Left lobe of liver (tissue), 2 donors: ENCODE measurements around the gene VAMP1. TPM values are rescaled to one million over a fixed set of nuclear protein-coding genes. Genes with fewer than 3 reads are reported as not detected.
"Not testable (repeated sequence)": the region's sequence is repeated elsewhere in the genome, so short reads cannot be mapped to it uniquely, and the experiment has no call there.

ENCODE experiments used
- ATAC-seq: fragments of 200-7000 bp; cut with Tn5 transposase; one replicate; pipeline ENCODE4 v1.9.1; 2020; ENCODE audit warnings: mild to moderate bottlenecking, moderate library complexity
- DNase-seq: peaks from one replicate; pipeline ENCODE4 v3.0.0-alpha.2; 2020; ENCODE audit warnings: low spot score
- total RNA-seq: library from RNA; stranded (reverse); gene quantifications from one replicate; pipeline ENCODE4 v1.2.1, GENCODE V29; 2021
- donor health status: DM: no; HTN: no; CAD: no; lungs with moderate emphysema.
- donor health status: DM: no; HTN: yes; CAD: no.

Gene VAMP1, protein sequence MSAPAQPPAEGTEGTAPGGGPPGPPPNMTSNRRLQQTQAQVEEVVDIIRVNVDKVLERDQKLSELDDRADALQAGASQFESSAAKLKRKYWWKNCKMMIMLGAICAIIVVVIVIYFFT
- 6.1 TPM for total RNA-seq

- DNase-seq = peak; percentile 99
- ATAC-seq = peak; percentile 90
Observed at GRCh38 chr12:6470375-6471163, at the start of gene VAMP1. Gene VAMP1, minus strand, starts transcription at chr12:6470677. Its CDS starts 146 bp downstream, at chr12:6470531.

- ATAC-seq = no peak
Observed at GRCh38 chr12:6520186-6520585, 49.7 kb upstream of the VAMP1 start.

GRCh38 chr12:6508087-6508486, 37.6 kb upstream of the VAMP1 start:
- DNase-seq = no peak
- no peak for ATAC-seq

More at GRCh38 chr12:6520186-6520585, 49.7 kb upstream of the VAMP1 start:
- DNase-seq = no peak

GRCh38 chr12:6507102-6507998, 36.9 kb upstream of the VAMP1 start:
- no peak for ATAC-seq
- no peak for DNase-seq

DNA sequence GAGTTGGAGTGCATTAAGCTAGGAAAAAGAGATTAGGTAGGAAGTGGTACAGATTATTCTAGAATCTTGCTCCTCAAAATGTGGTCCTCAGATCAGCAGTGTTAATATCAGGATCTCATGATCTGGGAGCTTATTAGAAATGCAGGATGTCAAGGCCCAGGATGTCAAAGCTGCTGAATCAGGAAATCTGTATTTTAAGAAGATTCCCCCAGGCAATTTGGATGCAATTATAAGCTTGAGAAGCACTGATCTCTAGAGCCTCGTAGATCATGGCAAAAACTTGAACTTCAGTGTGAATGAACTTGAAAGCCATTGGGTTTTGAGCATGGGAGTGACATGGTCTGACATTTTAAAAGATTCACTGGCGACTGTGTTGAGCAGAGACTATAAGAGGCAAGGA, 30.0 kb upstream of the VAMP1 start:
- no peak for DNase-seq
- ATAC-seq = no peak

DNA sequence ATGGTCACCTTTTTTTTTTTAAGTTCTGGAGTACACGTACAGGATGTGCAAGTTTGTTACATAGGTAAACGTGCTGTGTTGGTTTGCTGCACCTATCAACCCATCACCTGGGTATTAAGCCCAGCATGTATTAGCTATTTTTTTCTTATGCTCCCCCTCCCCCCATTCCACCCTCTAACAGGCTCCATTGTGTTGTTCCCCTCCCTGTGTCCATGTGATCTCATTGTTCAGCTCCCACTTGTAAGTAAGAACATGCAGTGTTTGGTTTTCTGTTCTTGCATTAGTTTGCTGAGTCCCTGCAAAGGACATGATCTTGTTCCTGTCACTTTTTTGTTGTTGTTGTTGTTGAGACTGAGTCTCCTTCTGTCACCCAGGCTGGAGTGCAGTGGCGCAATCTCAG, 26.8 kb upstream of the VAMP1 start:
- ATAC-seq, DNase-seq: not testable (repeated sequence)

DNA sequence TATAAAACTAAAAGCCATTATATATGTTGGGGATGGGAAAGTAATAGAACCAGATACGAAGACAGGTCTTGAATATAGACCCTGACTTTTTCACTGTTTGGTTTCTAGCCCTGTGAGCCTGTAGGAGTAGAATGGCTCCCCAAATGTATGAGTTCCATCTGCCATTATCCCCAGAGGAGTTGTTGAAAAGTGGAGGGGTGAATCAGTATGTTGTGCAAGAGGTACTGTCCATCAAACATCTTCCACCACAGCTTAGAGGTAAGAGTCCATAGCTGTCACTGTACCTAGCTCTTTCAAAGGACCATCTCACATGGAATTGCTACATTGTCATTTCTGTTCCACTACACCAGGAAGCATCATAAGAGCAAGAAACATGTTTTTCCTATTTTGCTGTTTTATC, 24.5 kb upstream of the VAMP1 start:
- no peak for DNase-seq
- ATAC-seq = no peak

DNA sequence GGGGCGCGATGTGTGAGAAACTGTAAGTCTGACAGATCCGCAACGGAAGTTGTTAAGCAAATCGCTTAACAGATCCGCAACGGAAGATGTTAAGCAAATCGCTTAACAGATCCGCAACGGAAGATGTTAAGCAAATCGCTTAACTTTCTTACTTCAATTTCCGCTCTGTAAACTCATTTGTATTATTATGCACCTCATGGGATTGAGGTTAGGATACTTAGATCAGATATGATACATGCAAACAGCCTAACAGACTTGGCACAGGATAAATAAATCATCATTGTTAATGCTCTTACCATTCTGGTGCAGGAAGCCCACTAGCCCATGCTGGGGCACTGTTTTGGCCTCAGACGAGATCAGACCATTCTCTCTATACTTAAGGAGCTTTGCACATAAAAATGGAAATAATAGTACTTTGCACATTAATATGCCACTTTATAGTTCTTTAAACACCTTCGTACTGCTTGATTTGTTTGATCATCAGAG, 23.8 kb upstream of the VAMP1 start:
- no peak for DNase-seq

DNA sequence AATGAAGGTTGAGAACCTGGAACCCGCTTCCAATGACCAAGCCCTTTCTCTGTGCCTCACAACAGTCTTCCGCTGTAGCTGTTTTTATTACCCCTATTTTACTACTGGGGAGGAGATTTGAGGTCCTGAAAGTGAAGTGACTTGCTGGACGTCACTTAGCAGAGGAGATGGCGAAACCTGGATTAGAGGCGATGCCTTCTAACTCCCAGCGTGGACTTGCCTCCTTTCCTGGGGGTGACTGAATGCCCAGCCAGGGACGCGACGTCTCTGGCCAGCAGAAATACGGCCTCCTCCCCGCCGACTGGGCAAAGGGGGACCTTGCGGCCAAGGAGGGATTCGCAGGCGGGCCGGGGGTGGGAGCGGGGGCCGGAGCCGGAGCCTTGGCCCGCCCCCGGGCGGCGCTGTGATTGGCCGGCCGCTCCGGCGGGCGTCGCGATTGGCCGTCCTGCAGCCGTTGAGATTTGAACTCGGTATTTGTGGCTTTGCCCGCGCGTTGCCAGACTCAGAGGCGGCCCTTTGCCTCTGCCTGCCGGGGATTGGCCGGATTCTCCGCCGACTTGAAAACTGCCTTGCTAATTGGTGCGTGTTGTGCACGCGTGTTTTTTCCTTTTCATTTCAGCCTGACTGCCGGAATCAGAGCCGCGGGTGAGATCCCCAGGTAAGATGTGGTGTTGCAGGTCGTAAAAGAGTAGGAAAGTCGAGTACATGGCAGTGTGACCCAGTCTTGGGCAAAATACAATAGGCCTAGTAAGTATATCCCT, 23.2 kb upstream of the VAMP1 start, which contains the start of gene NCAPD2:
NCAPD2 (plus strand) TSS at position 606 of the 761 bp plus-strand sequence. CDS start 997 bp downstream, outside the sequence.
- DNase-seq (peak; percentile 95), ATAC-seq (peak; percentile 94)

More for the DNA sequence above, 23.8 kb upstream of the VAMP1 start:
- ATAC-seq = no peak

DNA sequence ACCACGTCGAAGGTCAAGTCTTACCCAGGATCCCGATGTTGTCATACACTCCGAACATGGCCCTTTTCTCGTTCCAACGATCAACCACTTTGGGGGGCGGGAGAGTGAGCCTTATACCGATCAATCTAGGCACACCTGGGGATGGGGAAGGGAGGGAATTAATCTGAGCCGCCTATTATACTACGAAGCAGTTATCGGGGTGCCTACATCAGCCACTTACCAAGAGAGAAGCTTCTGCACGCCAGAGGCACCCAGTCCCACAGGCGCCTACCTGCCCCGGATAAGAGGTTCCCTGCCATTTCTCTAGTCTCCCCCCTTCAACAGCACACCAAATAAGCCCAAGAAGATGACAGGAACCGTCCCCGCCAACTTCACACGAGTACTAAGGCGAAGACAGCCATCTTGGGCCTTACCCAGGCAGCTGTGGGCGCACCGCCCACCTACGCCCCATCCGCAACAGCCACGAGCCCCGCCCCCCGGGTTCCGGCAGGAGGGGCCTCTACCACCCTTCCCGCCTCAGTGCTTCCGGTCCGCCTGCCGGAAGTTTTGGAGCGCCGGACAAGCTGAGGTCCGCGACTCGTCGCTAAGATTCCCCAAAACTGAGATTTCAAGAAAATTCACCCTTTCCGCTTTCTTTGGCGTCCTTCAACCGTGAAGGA, 22.5 kb upstream of the VAMP1 start, which contains the start of gene MRPL51:
MRPL51 (minus strand) TSS at position 425 of the 659 bp plus-strand sequence; CDS start at position 299, 126 bp downstream.
- ATAC-seq (peak; percentile 94), DNase-seq (peak; percentile 97)

- DNase-seq, ATAC-seq: not testable (repeated sequence)
Observed at GRCh38 chr12:6490673-6491072, 20.2 kb upstream of the VAMP1 start.

DNA sequence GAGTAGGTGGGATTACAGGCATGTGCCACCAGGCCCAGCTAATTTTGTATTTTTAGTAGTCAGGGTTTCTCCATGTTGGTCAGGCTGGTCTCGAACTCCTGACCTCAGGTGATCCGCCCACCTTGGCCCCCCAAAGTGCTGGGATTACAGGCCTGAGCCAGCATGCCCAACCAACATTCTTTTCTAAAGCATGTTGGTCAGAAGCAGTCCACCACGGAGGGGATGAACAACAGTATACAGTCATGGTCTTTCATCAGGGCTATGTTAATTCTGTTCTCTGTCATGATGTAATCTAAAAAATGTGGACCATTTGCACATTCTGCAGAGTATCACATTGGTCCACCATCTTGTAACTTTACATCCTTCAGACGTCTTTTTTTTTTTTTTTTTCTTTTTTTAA, 19.0 kb upstream of the VAMP1 start:
- no peak for DNase-seq
- ATAC-seq = no peak

- ATAC-seq = no peak
- no peak for DNase-seq
Observed at GRCh38 chr12:6488240-6488639, 17.8 kb upstream of the VAMP1 start.

GRCh38 chr12:6478416-6478815, 7.9 kb upstream of the VAMP1 start:
- ATAC-seq = no peak
- no peak for DNase-seq

DNA sequence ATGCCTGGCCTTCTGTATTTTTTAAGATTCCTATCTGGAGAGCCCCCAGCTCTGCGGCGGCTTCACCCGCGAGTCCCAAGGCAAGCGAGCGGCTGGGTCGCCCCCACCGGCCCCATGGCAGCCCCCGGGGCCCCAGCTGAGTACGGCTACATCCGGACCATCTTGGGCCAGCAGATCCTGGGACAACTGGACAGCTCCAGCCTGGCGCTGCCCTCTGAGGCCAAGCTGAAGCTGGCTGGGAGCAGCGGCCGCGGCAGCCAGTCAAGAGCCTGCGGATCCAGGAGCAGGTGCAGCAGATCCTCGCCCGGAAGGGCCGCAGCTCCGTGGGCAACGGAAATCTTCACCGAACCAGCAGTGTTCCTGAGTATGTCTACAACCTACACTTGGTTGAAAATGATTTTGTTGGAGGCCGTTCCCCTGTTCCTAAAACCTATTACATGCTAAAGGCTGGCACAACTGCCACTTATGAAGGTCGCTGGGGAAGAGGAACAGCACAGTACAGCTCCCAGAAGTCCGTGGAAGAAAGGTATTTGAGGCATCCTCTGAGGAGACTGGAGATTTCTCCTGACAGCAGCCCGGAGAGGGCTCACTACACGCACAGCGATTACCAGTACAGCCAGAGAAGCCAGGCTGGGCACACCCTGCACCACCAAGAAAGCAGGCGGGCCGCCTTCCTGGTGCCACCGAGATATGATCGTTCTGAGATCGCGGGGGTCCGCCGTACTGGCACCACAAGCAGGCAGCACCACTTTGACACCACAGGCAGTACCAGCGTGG, 7.3 kb upstream of the VAMP1 start:
- ATAC-seq = not testable (repeated sequence)

DNA sequence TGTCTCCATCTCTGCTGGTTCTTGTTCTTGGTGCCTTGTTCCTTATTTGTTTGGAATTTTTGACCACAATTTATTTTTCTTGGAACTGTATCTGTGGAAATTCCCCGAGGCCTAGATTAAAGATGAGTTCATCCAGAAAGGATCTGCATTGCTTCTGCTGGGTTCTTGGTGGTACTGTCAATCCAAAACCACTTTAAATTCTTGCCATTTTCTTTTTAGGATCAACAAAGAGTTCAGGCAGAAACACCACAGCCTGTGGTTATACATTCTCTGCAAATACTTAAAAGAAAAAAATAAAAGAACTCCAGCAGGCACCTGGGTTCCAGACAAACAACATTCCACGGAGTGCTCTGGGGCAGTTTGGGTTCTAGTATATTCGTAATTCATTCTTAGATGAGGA, 6.0 kb upstream of the VAMP1 start:
- DNase-seq = no peak
- no peak for ATAC-seq

More for the DNA sequence above, 7.3 kb upstream of the VAMP1 start:
- DNase-seq = not testable (repeated sequence)

DNA sequence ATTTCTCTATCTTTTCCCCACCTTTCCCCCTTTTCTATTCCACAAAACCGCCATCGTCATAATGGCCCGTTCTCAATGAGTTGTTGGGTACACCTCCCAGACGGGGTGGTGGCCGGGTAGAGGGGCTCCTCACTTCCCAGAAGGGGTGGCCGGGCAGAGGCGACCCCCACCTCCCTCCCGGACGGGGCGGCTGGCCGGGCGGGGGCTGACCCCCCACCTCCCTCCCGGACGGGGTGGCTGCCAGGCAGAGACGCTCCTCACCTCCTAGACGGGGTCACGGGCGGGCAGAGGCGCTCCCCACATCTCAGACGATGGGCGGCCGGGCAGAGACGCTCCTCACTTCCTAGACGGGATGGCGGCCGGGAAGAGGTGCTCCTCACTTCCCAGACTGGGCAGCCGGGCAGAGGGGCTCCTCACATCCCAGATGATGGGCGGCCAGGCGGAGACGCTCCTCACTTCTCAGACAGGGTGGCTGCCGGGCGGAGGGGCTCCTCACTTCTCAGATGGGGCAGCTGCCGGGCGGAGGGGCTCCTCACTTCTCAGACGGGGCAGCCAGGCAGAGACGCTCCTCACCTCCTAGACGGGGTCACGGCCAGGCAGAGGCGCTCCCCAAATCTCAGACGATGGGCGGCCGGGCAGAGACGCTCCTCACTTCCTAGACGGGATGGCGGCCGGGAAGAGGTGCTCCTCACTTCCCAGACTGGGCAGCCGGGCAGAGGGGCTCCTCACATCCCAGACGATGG, 4.9 kb upstream of the VAMP1 start:
- not testable (repeated sequence) for ATAC-seq, DNase-seq

DNA sequence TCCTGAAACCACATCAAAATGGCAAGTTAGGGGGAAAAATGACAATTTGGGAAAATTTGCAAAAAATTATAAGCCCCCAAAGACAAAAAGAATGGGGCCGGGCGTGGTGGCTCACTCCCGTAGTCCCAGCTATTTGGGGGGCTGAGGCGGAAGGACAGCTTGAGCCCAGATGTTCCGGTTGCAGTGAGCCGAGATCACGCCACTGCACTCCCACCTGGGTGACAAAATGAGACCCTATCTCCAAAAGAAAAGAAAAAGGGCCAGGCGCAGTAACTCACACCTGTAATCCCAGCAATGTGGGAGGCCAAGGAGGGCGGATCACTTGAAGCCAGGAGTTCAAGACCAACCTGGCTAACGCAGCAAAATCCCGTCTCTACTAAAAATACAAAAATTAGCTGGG, 2.0 kb upstream of the VAMP1 start:
- no peak for DNase-seq
- ATAC-seq = no peak
